ENCODE results near the gene PTPRB.

PTPRB gene

DNA sequence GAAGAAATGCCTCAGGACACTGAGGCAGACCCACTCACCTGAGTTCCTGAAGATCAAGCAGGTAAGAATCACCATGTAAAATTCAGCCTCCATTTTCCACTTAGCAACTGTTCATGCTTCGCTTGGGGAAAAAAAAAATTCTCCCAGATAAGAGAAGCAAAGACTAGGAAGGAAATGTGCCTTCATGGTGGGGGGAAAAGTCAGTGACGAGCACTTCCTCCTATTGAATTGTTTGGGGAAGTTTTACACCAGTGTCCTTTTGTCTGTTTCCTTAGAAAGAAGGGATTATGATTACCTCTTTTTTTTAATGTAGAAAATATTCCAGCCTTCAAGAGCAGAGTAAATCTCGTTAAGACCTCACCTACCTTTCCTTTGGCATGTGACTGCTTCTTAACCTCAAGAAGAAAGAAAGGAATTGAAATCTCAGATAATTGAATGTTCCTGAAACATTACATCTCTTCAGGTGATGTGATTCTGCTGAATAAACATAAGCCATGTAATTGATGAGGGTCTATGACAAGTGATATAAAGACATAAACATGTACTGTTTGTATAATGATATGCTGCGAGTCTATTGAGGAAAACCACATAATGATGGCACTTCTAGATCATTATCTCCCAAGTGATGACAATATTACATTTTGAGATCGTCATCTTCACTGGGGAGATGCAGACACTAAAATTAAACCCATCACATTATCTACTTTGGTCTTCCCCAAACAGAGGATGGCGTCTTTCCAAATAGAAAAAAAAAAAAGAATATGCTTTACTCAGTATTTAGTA lies at the start of gene PTPRB:
Gene PTPRB (minus strand): TSS at position 127 of the 783 bp plus-strand sequence. CDS start 34 bp downstream, at position 93.
- TF ChIP-seq, protein P1, sequence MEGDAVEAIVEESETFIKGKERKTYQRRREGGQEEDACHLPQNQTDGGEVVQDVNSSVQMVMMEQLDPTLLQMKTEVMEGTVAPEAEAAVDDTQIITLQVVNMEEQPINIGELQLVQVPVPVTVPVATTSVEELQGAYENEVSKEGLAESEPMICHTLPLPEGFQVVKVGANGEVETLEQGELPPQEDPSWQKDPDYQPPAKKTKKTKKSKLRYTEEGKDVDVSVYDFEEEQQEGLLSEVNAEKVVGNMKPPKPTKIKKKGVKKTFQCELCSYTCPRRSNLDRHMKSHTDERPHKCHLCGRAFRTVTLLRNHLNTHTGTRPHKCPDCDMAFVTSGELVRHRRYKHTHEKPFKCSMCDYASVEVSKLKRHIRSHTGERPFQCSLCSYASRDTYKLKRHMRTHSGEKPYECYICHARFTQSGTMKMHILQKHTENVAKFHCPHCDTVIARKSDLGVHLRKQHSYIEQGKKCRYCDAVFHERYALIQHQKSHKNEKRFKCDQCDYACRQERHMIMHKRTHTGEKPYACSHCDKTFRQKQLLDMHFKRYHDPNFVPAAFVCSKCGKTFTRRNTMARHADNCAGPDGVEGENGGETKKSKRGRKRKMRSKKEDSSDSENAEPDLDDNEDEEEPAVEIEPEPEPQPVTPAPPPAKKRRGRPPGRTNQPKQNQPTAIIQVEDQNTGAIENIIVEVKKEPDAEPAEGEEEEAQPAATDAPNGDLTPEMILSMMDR (IDR thresholded peaks at IDR 0.05; ENCODE audit: low read depth, low read length) = no peak
- TF ChIP-seq MYC (IDR thresholded peaks at IDR 0.05; ENCODE audit: low read depth, low read length) = no peak
- no peak for DNase-seq (ENCODE audit: low read depth)
- H3K4me3 ChIP-seq (ENCODE audit: low read depth, low read length) = no peak within 1 kb of the TSS

DNA sequence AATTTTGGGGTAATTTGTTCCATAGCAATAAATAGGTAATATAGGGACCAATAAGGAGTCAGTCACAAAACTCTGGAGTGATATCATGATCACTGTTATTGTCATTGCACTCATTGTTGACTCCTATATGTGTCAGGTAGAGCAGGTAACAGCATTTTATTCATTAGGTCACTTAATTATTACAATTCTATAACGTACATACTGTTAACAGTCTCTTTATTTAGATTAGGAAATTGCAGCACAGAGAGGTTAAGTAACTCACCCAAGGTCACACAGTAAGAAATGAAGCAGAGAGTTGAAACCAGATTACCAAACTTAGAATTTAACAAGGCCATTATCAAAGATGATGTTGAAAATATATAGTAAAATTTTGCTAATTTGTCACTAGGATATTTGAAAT lies 49.7 kb upstream of the PTPRB start:
- no peak for TF ChIP-seq MYC (IDR thresholded peaks at IDR 0.05; ENCODE audit: low read depth, low read length)
- TF ChIP-seq, protein P1 (IDR thresholded peaks at IDR 0.05; ENCODE audit: low read depth, low read length) = no peak
- TF ChIP-seq, protein P2, sequence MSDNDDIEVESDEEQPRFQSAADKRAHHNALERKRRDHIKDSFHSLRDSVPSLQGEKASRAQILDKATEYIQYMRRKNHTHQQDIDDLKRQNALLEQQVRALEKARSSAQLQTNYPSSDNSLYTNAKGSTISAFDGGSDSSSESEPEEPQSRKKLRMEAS (IDR thresholded peaks at IDR 0.05; ENCODE audit: low read depth, low read length) = no peak
- TF ChIP-seq POLR2A (IDR thresholded peaks at IDR 0.05; ENCODE audit: extremely low read depth, insufficient read length) = no peak
- DNase-seq (ENCODE audit: low read depth) = no peak
- no peak overlapping the region for H3K4me3 ChIP-seq (ENCODE audit: low read depth, low read length)

DNA sequence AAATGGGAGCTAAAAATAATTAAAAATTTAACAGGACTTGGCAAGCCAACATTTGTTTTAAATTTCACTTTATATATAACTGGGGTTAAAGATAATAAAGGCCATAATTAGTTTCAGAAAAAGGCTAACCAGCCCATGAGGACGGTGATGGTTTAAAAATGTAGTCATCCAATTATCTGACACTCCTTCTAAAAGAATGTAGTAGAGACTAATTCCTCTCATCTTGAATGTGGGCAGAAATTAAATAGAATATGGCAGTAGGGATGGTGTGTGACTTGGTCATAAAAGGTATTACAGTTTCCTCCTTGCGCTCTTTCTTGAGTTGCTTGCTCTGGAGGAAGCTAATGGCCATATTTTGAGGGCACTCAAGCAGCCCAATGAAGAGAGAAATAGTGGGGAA lies 49.1 kb upstream of the PTPRB start:
- H3K4me3 ChIP-seq (ENCODE audit: low read depth, low read length) = no peak overlapping the region
- TF ChIP-seq, protein P1 (IDR thresholded peaks at IDR 0.05; ENCODE audit: low read depth, low read length) = no peak
- TF ChIP-seq MYC (IDR thresholded peaks at IDR 0.05; ENCODE audit: low read depth, low read length) (no peak), POLR2A (IDR thresholded peaks at IDR 0.05; ENCODE audit: extremely low read depth, insufficient read length) (no peak)
- TF ChIP-seq, protein P2 (IDR thresholded peaks at IDR 0.05; ENCODE audit: low read depth, low read length) = no peak
- no peak for DNase-seq (ENCODE audit: low read depth)

DNA sequence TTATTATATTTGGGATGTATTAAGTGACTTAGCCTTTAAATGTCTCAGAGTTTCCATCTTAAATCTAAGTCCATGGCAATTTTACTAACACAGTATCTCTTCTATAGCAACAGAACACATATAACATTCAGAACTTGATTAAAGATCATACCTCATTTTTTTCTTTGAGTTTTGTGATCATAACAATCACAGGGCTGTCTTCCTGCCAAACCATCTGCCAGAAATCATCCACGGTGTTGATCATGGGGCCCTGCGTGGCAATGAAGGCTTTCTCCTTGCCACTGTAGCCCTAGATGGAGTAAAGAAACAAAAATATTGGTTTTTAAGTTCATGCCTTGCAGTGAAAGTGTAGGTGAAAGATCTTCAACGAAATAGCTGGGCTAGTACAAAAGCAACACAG lies 46.7 kb upstream of the PTPRB start:
- TF ChIP-seq MYC (IDR thresholded peaks at IDR 0.05; ENCODE audit: low read depth, low read length) (no peak), POLR2A (IDR thresholded peaks at IDR 0.05; ENCODE audit: extremely low read depth, insufficient read length) (no peak)
- TF ChIP-seq, protein P2 (IDR thresholded peaks at IDR 0.05; ENCODE audit: low read depth, low read length) = no peak
- TF ChIP-seq, protein P1 (IDR thresholded peaks at IDR 0.05; ENCODE audit: low read depth, low read length) = no peak
- H3K4me3 ChIP-seq (ENCODE audit: low read depth, low read length) = no peak overlapping the region
- DNase-seq (ENCODE audit: low read depth) = no peak

DNA sequence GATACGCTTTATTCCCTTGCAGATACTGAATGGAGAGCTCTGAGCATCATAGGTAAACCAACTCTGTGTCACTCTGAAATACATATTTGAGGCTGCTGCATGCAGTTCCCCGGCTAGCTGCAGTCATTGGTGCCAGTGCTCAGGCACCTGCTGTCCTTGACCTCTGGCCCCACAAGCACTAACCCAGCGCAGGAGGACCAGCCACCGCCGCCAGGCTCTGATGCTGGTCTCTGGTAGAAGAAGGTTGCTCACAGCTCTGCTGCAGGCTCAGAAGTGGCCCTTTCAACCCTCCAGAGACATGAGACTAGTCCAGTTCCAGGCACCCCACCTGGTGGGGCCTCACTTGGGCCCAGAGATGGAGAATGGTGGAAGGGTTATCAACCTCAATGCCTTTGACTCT lies 34.5 kb upstream of the PTPRB start:
- no peak for DNase-seq (ENCODE audit: low read depth)
- TF ChIP-seq POLR2A (IDR thresholded peaks at IDR 0.05; ENCODE audit: extremely low read depth, insufficient read length) (no peak), MYC (IDR thresholded peaks at IDR 0.05; ENCODE audit: low read depth, low read length) (no peak)
- TF ChIP-seq, protein P1 (IDR thresholded peaks at IDR 0.05; ENCODE audit: low read depth, low read length) = no peak
- TF ChIP-seq, protein P2 (IDR thresholded peaks at IDR 0.05; ENCODE audit: low read depth, low read length) = no peak
- no peak overlapping the region for H3K4me3 ChIP-seq (ENCODE audit: low read depth, low read length)
